C4-2B (cell line): ENCODE data around the gene OTULINL.

ENCODE experiments used
- CTCF ChIP-seq: fragments of 450-650 bp; conservative IDR thresholded peaks from 2 replicates; pipeline ENCODE4 v1.5.1; 2017; ENCODE audit warnings: mild to moderate bottlenecking
- ZFX ChIP-seq: fragments of 450-650 bp; IDR thresholded peaks from 2 replicates; pipeline ENCODE4 v1.6.1; 2017

GRCh38 chr5:14577971-14578370, 3.6 kb upstream of the OTULINL start:
- no peak for TF ChIP-seq CTCF
- TF ChIP-seq ZFX = no peak
